Endothelial cell of umbilical vein (primary cell): ENCODE results near the gene ARHGAP21. TPM values are rescaled to one million over a fixed set of nuclear protein-coding genes. Genes with fewer than 3 reads are reported as not detected.

Source experiments
- BruUV-seq: library from RNA; stranded (reverse); fragments of 400-500 nt; replicated peaks from 2 replicates; lab custom pipeline; 2021; lab: Mats Ljungman, UMichigan
- CTCF ChIA-PET: fragments of 300-600, 350-600 bp; sonication (Branson Sonifier 250); formaldehyde crosslinking; loops from one replicate; lab custom pipeline; 2021; ENCODE audit warnings: antibody characterized with exemption, inconsistent platforms; lab: Charles Lee
- POLR2A ChIA-PET: fragments of 300-600, 350-600 bp; sonication (Branson Sonifier 250); formaldehyde crosslinking; loops from one replicate; lab custom pipeline; 2021; ENCODE audit warnings: antibody characterized with exemption, inconsistent platforms; lab: Charles Lee
- DNase-seq: peaks from one replicate; pipeline ENCODE4 v3.0.0-alpha.2; 2011; ENCODE audit warnings: low read depth, low spot score
- FAIRE-seq: peaks from 2 replicates; lab custom pipeline; 2011; peaks lifted over from hg19 to GRCh38; lab: Jason Lieb, UNC
- H2AFZ ChIP-seq: 2 replicates; pipeline ENCODE4 v1.6.0; 2012; ENCODE audit warnings: low read depth, low read length, control low read depth, inconsistent platforms
- H3K27ac ChIP-seq: 2 replicates; pipeline ENCODE4 v1.5.1; 2011; ENCODE audit warnings: low read depth, mild to moderate bottlenecking, control low read depth, low read length, moderate library complexity; ENCODE audit not compliant: insufficient read depth
- H3K27me3 ChIP-seq, 2 experiments: 2 replicates each; pipeline versions ENCODE4 v1.6.0 to v1.6.1; 2011; ENCODE audit warnings: low read length in 2 of 2, mixed read lengths in 1 of 2; ENCODE audit not compliant: control insufficient read depth in 2 of 2, insufficient read depth in 2 of 2
- H3K36me3 ChIP-seq, 2 experiments: 2 replicates in 1 of 2; 3 replicates in 1 of 2; pipeline ENCODE4 v1.5.1; 2011; ENCODE audit warnings: low read length in 2 of 2, mild to moderate bottlenecking in 1 of 2, moderate library complexity in 1 of 2; ENCODE audit not compliant: control insufficient read depth in 2 of 2, insufficient read depth in 2 of 2; ENCODE audit errors: extremely low read depth in 1 of 2
- H3K4me1 ChIP-seq: 3 replicates; pipeline ENCODE4 v1.5.1; 2011; ENCODE audit warnings: mild to moderate bottlenecking, low read length; ENCODE audit not compliant: control insufficient read depth, insufficient read depth; ENCODE audit errors: extremely low read depth
- H3K4me2 ChIP-seq: 2 replicates; pipeline ENCODE4 v1.6.1; 2011; ENCODE audit warnings: low read length, control low read depth, mixed read lengths; ENCODE audit not compliant: insufficient read depth
- H3K4me3 ChIP-seq, 3 experiments: fragments of 200-600 bp in 1 of 3; sonication (generic), shearing (Covaris generic) in 1 of 3; replicated peaks in 1 of 3; 2 replicates each; pipeline ENCODE4 v1.5.1; 2011 to 2016; ENCODE audit warnings: control low read depth in 3 of 3, low read length in 3 of 3, mild to moderate bottlenecking in 2 of 3, inconsistent platforms in 1 of 3, low read depth in 1 of 3, moderate library complexity in 1 of 3; ENCODE audit not compliant: insufficient read depth in 1 of 3
- H3K79me2 ChIP-seq: 2 replicates; pipeline ENCODE4 v1.6.0; 2012; ENCODE audit warnings: low read length, inconsistent platforms; ENCODE audit not compliant: control insufficient read depth, insufficient read depth
- H3K9ac ChIP-seq: replicated peaks from 2 replicates; pipeline ENCODE3; 2011; ENCODE audit warnings: low read length, control low read depth; ENCODE audit not compliant: insufficient read depth; ENCODE audit errors: extremely low read depth
- H3K9me1 ChIP-seq: replicated peaks from 3 replicates; pipeline ENCODE4 v1.6.0; 2011; ENCODE audit warnings: mild to moderate bottlenecking, low read length; ENCODE audit not compliant: control insufficient read depth, insufficient read depth; ENCODE audit errors: extremely low read depth
- H3K9me3 ChIP-seq: replicated peaks from 2 replicates; pipeline ENCODE4 v1.5.1; 2012; ENCODE audit warnings: low read length, inconsistent platforms; ENCODE audit not compliant: control insufficient read depth, insufficient read depth
- H4K20me1 ChIP-seq: replicated peaks from 2 replicates; pipeline ENCODE3; 2011; ENCODE audit warnings: mild to moderate bottlenecking, low read length; ENCODE audit not compliant: control insufficient read depth, insufficient read depth; ENCODE audit errors: extremely low read depth
- CTCF ChIP-seq, 2 donors: IDR thresholded peaks; 1 replicate in 1 of 2; 2 replicates in 1 of 2; pipeline ENCODE4 v1.5.1; 2011; ENCODE audit warnings: low read length in 2 of 2, mild to moderate bottlenecking in 2 of 2, moderate library complexity in 2 of 2, control low read depth in 1 of 2, inconsistent platforms in 1 of 2, low read depth in 1 of 2; ENCODE audit not compliant: insufficient read depth in 1 of 2; ENCODE audit errors: extremely low read depth in 1 of 2
- EZH2 ChIP-seq: IDR thresholded peaks from 2 replicates; pipeline ENCODE4 v1.6.1; 2012; ENCODE audit warnings: borderline replicate concordance, low read depth, mild to moderate bottlenecking, moderate library complexity, low read length, inconsistent platforms; ENCODE audit not compliant: severe bottlenecking
- FOS ChIP-seq: IDR thresholded peaks from 2 replicates; pipeline ENCODE4 v1.6.1; 2011; ENCODE audit warnings: mild to moderate bottlenecking, low read length, moderate library complexity, borderline replicate concordance; ENCODE audit not compliant: insufficient read depth
- GATA2 ChIP-seq: IDR thresholded peaks from 2 replicates; pipeline ENCODE4 v1.7.0; 2011; ENCODE audit warnings: low read depth, mild to moderate bottlenecking, moderate library complexity, mixed read lengths, low read length; ENCODE audit not compliant: insufficient read length, insufficient read depth
- JUN ChIP-seq: IDR thresholded peaks from 2 replicates; pipeline ENCODE4 v1.6.1; 2011; ENCODE audit warnings: borderline replicate concordance, low read depth; ENCODE audit not compliant: insufficient read length, insufficient read depth
- MAX ChIP-seq: IDR thresholded peaks from 2 replicates; pipeline ENCODE4 v1.6.1; 2011; ENCODE audit not compliant: insufficient read depth, insufficient read length
- MYC ChIP-seq: IDR thresholded peaks from one replicate; pipeline ENCODE4 v1.6.1; 2011; ENCODE audit warnings: mild to moderate bottlenecking, low read depth, low read length
- POLR2A ChIP-seq: IDR thresholded peaks from 2 replicates; pipeline ENCODE4 v1.6.1; 2012; ENCODE audit warnings: low read depth, mild to moderate bottlenecking, control low read depth, low read length
- POLR2AphosphoS5 ChIP-seq: IDR thresholded peaks from 2 replicates; pipeline ENCODE4 v1.6.1; 2012; ENCODE audit warnings: low read depth, mild to moderate bottlenecking, control low read depth, low read length, moderate library complexity; ENCODE audit not compliant: insufficient read depth
- dilution Hi-C: fragments of 300-500 bp; cut with MboI; formaldehyde crosslinking; loops from one replicate; pipeline ENCODE4 v1.15.0; 2019; ENCODE audit warnings: low sequenced_read_pairs; ENCODE audit not compliant: extremely low pct_ligation_motif_present
- intact Hi-C: fragments of 100-400 bp; cut with micrococcal nuclease; formaldehyde crosslinking; loops from one replicate; pipeline ENCODE4 v1.10.0; 2022
- polyA plus RNA-seq, 4 experiments: library from polyadenylated mRNA; depleted of rRNA in 3 of 4; stranded (reverse) in 3 of 4; unstranded in 1 of 4; fragments of >200 nt; gene quantifications; 2 replicates each; pipeline versions ENCODE4 v1.2.1 to v1.2.3, GENCODE V29; 2011 to 2012; ENCODE audit warnings: missing spikeins in 1 of 4
- total RNA-seq: library from RNA; stranded (reverse); gene quantifications from 2 replicates; pipeline ENCODE4 v1.2.3, GENCODE V29; 2021

Gene ARHGAP21
- total and polyA plus RNA-seq, 2 donors (not counting 3 experiments of a cell fraction or from before 2014, with no cell fraction given), result 29.5 to 97.8 TPM

GRCh38 chr10:24561453-24561852, 162.2 kb downstream of the ARHGAP21 start:
- BruUV-seq, result no TSS peak
- H3K36me3 ChIP-seq, result no peaks in the 10 kb centered on the region
- POLR2A ChIA-PET, result no interaction called here
- H3K4me1 ChIP-seq, result peaks cover 2% of the 10 kb centered on the region
- H2AFZ ChIP-seq, result no peak overlapping the region
- no peak overlapping the region for H3K27ac ChIP-seq
- H3K4me3 ChIP-seq, result no peak overlapping the region
- TF ChIP-seq JUN (no peak), POLR2AphosphoS5 (no peak), POLR2A (no peak), MYC (no peak), GATA2 (no peak), EZH2 (no peak), MAX (no peak), CTCF (IDR thresholded peaks at IDR 0.05; ENCODE audit: extremely low read depth in 1 of 2, insufficient read depth in 1 of 2, low read depth in 1 of 2, low read length in 2 of 2) (no peak), FOS (no peak)
- intact Hi-C loops, result no loop called here
- CTCF ChIA-PET, result no interaction called here
- no peak overlapping the region for H3K9ac ChIP-seq
- no peaks in the 10 kb centered on the region for H3K79me2 ChIP-seq
- H4K20me1 ChIP-seq, result no peaks in the 10 kb centered on the region
- DNase-seq, result no peak
- H3K27me3 ChIP-seq, result peaks cover 0 to 3% of the 10 kb centered on the region in 2 experiments
- dilution Hi-C loops, result no loop called here
- H3K9me3 ChIP-seq, result no peaks in the 10 kb centered on the region
- FAIRE-seq, result no peak
- no peaks in the 10 kb centered on the region for H3K9me1 ChIP-seq
- no peak overlapping the region for H3K4me2 ChIP-seq
